Lower leg skin (tissue), 3 donors: ENCODE measurements around the gene ASB2.

Experiments
- CTCF ChIP-seq, 3 donors: fragments of 450-650 bp; IDR thresholded peaks; one replicate each; pipeline ENCODE4 v1.5.1; 2016; ENCODE audit warnings: antibody characterized with exemption in 3 of 3, mild to moderate bottlenecking in 3 of 3, moderate library complexity in 2 of 3
- POLR2A ChIP-seq, 2 donors: fragments of 450-650 bp; IDR thresholded peaks; one replicate each; pipeline ENCODE4 v1.6.1; 2016 to 2017; ENCODE audit warnings: antibody characterized with exemption in 2 of 2, mild to moderate bottlenecking in 1 of 2, moderate library complexity in 1 of 2

GRCh38 chr14:93950948-93951634 is 25.3 kb downstream of the ASB2 start:
- TF ChIP-seq CTCF (IDR thresholded peaks at IDR 0.05) (no peak), POLR2A (IDR thresholded peaks at IDR 0.05) (no peak)
